Stimulated activated CD4-positive, alpha-beta T cell treated with anti-CD3 and anti-CD28 coated beads, Interleukin-4, amount 100 ng/mL, for 48 hours (primary cell): ENCODE data around the gene ATG5.
"Not testable (repeated sequence)": the region's sequence is repeated elsewhere in the genome, so short reads cannot be mapped to it uniquely, and the experiment has no call there.

Experiments
- DNase-seq, 2 donors: peaks; one replicate each; pipeline ENCODE4 v3.0.0-alpha.2; 2020; ENCODE audit warnings: low read depth in 2 of 2

ATG5 gene

DNA sequence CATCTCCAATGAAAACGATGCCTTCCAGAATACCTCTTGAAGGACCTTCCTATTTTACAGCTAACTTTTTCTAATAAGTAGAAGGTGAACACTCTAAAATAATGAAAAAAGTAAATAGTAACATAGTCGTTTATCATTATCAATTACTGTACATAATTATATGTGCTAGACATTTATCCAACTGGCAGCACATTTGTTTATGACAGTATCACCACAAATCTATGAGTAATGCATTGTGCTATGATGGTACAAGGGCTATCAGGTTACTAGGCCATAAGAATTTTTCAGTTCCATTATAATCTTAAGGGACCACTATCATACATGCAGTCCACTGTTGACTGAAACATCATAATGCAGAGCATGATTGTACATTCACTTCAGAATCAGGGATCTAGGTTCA, 68.4 kb downstream of the ATG5 start:
- no peak for DNase-seq

DNA sequence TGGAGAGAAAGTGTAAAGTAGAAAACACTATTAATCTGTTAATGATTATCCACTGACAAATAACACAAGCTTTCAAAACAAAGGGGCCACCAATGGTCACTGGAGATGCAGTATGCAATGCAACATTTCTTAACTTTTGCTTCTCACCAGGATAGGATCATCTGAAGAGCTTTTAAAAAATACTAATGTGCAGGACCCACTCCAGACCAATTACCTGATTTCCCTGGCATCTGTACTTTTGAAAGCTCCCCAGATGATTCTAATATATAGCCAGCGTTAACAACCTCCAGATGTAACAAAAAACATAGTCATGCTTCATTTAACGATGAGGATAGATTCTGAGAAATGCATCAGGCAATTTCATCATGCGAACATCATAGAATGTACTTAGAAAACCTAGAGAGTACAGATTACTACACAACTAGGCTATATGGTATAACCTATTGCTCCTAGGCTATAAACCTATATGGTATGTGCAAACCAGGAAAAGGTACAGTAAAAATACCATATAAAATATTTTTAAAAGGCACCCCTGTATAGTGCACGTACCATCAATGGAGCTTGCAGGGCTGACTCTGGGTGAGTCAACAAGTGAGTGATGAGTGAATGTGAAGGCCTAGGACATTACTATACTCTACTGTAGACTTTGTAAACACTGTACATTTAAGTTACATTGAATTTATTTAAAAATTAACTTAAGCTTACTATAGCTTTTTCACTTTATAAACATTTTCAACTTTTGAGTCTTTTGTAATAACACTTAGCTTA, 69.2 kb downstream of the ATG5 start:
- no peak for DNase-seq

DNA sequence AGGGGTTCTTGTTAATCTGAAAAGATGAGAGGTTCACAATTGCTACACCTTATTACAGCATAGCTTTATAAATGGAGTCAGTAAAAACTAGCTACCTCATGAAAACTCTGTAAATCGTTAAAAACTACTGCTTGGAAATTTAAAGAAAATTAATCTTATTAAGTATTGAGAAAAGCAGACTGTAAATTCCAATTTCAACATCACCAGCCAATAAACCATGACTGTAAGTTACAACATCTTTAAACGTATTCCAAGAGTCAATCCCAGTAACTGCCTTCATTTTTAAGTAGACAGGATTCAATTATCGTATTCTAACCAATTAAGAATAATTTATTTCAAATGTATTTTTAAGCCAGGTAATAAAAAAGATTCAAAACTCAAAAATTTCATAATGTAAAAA, 70.3 kb downstream of the ATG5 start:
- no peak for DNase-seq

DNA sequence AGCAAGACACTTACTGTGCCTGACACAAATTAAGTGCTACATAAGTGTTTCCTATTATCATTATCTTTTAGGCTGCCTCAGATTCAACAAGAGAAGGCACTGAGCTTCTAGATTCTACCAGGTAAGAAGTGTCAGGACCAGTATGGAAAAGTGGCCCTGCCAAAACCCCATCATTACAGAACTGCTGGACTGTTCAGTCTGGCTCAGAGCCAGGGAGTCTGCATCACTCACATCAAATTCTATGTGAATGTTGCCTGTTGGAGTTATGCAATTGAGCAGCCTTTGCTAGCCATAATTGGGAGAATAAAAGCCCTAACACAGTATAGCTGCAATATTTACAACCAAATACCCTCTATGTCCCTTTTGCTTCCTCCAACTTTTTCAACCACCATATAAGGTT, 70.9 kb downstream of the ATG5 start:
- no peak for DNase-seq

DNA sequence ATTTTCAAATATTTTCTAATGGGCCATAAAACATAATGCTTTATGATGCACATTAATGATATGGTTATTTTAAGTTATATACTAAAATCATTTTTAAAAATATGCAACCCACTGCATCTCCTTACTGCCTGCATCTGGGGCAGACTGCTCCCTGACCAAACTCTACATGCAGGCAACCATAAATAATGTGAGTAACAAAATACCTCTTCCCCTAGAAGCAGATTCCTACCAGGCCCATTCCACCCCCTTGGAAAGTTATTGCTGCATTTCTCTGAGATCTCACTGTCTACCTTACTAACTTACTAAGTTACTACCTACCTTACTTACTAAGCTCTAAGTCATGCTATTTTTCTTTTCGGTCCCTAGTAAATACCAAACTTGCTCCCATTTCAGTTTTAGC, 71.8 kb downstream of the ATG5 start:
- no peak for DNase-seq

DNA sequence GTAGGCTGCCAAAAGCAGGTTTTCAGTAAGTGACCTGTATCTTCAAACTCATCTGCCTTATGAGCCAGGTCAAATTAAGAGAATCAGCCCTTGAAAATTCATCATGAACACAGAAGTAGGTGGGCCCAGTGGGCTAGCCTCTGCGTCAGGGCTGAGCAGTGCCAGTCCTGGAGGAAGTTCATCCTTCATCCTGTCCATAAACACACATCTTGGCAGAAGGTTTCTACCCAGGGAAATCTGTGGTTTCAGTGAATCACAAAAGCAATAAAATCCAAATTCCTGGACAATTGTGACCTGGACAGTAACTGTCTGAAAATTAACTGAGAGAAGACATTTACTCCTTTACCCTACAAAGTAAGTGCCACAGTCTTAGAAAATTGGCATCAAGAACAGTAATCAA, 72.4 kb downstream of the ATG5 start:
- no peak for DNase-seq

DNA sequence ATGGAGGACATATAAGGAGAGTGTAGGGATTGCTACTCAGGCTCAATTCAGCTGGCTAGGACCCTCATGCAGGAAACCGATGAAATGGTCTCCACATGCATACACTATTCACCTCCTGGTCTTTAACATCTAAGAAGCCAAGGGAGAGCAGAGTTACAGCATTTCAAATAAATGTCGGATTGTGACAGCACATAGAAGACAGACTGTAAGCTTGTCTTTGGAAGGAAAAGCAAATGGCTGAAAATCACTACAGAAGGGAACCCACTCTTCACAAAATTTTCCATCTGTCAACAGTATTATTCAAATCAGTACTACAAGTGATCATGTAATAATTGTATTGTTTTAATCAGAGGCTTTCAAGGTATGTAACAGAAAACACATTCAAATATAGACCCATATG, 72.9 kb downstream of the ATG5 start:
- no peak for DNase-seq

DNA sequence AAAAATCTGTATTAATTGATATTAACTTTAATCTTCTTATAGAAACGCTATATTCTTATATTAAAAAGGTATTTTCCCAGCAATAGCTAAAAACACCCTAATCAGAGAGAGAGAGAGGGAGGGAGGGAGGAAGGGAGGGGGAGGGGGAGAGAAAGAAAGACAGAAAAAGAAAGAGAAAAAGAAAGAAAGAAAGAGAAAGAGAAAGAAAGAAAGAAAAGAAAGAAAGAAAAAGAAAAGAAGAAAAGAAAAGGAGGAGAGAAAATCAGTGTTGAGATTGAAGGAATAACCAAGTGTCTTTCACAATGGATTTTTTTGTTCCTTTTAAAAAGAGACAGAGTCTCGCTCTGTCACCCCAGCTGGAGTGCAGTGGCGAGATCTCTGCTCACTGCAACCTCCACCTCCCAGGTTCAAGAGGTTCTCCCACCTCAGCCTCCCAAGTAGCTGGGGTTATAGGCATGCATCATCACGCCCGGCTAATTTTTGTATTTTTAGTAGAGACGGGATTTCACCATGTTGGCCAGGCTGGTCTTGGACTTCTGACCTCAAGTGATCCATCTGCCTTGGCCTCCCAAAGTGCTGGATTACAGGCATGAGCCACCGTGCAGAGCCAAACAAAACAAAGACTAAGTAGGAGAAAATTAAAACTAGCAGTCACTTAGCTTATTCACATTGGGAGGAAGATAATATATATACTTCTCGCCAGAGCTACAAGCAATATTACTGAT, 73.9 kb downstream of the ATG5 start:
- DNase-seq, result not testable (repeated sequence)

DNA sequence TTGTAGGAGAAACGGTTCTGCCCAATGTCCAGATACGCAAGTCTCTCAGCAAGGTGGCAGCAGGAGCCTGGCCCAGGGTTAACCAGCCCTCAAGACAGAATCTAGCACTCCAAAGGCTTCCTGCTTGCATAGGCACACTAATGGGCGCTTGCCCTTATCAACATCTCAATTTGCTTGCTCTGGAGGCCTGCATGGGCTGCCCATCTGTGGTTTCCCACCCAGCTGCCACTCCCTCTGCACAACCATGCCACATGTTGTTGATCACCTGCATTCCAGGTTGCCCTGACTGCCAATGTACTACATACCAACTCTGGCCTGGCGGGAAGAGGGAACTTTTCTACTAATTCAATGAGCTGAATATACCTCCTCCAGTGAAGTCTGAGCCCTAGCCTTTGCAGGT, 74.6 kb downstream of the ATG5 start:
- DNase-seq, result no peak

DNA sequence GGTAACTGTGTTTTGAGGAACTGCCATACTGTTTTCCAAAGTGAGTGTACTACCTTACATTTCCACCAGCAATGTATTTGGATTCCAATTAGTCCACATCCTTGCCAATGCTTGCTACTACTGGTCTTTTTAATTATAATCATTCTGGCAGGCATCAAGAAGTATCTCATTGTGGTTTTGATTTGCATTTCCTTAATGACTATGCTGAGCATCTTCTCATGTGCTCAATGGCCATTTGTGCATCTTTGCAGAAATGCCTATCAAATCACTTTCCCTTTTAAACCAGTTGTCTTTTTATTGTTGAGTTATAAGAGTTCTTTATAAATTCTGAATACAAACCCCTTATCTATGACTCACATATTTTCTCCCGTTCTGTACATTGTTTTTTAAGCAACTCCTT, 75.9 kb downstream of the ATG5 start:
- no peak for DNase-seq

DNA sequence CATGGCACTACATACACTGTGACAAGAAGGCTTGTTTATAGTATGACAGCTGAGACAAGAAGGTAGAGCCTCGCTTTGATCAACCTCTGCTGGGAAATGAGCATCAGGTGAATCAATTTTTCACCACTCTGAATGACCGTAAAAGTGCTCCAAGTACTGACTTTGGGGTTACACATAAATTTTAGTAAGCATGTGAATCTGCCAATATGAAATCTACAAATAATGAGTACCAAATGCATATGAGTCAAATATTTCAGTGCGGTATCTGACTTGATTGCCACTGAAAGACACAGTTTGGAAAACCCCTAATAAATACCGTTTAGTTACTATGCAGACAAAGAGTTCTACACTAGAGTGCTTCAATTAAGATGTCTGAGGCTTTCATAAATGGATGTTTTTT, 77.8 kb downstream of the ATG5 start:
- no peak for DNase-seq

DNA sequence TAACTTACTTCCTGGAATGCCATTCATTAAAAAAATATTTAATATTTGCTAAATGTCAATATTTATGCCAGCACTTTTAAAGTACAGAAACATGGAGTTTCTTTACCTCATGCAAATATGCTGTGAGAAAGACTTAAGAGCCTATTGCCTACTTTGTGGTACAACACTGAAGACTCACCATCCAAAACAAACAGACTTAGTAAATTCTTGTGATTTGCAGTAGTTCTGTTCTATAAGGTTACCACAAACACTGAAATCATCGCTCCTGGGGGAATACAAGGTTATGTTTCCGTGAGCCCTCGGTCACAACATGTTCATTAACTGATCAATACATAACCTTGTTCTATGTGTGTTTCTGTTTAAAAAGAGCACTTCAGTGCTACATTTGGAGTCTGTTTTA, 78.3 kb downstream of the ATG5 start:
- DNase-seq, result no peak

DNA sequence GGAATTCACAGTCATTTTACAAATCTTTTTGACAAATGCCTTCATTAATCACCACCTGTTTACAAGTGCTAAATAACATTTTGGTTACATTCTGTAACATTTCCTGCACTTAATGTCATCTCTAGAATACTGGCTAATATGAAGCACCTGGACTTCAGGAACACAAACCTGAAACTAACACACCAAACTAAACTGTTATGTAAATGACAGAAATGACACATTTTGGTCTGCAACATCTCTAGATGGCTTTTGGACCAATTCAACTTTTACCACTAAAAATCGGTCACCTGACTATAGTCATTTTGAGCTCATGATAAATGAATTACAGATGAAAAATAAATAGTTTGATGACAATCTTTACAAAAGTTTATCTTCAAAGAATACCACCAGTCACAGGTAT, 80.6 kb downstream of the ATG5 start:
- no peak for DNase-seq

DNA sequence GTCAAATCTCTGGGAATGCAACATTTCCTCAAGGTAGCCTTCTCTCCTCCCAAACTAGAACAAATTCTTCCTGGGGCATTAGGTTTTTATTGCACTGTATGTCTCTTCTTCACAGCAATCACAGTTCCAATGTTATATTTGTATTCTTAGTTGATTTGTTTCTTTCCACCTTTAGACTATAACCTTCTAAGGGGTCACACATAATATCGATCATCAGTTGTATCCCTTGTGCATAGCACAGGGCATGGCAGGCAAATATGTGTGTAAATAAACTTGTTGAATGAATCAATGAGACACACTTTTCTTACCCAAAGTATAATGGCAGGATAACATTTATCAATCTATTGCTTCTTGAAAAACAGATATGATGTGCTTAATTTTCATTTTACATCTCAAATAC, 81.0 kb downstream of the ATG5 start:
- no peak for DNase-seq

DNA sequence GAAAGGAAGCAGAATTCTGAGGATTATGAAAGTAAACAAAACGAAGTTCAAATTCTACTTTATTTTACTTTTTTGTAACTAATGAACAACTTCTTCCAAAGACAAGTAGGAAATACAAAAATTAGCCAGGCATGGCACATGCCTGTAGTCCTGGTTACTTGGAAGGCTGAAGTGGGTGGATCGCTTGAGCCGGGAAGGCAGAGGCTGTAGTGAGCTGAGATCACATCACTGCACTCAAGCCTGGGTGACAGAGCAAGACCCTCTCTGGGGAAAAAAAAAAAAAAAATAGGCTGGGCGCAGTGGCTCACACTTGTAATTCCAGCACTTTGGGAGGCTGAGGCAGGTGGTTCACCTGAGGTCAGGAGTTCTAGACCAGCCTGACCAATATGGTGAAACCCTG, 82.3 kb downstream of the ATG5 start:
- no peak for DNase-seq

DNA sequence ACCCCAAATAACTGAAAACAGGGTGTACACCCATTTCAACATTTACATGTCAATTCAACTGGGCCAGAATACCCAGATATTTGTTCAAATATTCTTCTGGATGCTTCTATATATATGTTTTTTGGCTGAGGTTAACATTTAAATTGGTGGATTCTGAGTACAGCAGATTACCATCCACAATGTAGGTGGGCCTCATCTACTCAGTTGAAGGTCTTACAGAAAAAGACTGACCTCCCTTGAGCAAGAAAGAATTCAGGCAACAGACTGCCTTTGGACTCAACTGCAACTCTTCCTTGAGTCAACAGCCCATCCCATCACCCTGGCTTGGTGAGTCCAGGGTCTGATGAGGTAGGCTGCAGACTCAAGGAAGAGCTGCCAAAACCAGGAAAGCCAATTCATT, 84.1 kb downstream of the ATG5 start:
- DNase-seq, result no peak

DNA sequence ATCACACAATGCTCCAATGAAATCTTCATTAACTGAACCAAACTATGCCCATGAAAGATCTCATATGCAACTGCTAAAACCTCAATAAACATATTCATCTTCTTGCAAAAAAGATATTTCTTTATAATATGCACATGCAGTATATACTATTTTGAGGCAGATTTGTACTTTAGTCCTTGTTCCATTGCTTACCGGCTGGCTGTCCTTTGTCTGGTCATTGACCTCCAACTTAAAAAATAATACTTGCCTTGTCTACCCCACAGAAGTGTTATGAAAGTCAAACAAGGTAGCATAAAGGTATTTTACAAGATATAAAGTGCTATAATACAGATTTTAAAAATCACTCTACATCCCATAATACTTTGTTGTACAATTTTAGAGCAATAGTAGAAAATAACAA, 88.3 kb downstream of the ATG5 start:
- no peak for DNase-seq

DNA sequence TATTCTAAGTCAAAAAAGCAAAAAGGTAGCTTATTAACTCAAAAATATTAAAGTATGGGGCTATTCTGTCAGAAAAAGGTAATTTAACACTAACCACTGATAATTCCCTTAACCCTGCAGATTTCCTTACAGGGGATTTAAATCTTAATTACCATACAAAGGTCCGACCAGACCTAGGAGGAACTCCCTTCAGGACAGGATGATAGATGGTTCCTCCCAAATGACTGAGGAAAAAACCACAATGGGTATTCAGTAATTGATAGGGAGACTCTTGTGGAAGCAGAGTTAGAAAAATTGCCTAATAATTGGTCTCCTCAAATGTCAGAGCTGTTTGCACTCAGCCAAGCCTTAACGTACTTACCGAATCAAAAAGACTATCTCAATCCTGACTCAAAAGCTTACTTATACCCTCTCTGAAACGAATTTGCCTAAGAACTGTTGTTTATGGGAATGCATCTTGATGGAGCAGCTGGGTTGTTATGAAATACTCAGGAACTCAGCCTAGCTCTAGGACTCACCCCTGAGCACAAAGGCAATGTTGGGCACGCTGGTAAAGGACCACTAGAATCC, 95.6 kb downstream of the ATG5 start:
- not testable (repeated sequence) for DNase-seq

DNA sequence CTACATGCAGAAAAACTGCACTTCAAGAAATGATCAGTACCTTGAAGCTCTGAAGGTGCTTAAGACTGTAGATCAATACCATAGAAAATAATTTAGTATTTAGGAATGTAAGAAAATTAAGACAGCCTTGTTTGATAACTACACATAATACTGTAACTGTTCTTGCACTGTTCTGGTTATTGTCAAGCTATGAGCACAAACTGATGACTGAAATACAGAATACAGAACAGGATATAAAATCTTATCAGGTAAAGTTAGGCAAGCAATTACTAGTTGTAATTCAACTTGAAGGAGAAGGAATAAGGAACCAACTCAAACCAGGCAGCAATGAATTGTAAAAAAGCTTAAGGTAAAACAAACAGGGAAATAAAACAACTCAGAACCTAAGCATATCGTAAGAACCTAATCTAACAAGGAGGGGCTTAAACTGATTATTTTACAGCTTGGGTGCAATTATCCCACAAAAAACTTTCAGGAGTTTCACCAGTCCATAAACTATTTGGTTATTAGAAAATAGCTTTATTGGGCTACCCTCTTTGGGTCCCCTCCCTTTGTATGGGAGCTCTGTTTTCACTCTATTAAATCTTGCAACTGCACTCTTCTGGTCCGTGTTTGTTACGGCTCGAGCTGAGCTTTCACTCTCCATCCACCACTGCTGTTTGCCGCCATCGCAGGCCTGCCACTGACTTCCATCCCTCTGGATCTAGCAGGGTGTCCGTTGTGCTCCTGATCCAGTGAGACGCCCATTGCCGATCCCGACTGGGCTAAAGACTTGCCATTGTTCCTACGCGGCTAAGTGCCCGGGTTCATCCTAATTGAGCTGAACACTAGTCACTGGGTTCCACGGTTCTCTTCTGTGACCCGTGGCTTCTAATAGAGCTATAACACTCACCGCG, 97.7 kb downstream of the ATG5 start:
- no peak for DNase-seq

DNA sequence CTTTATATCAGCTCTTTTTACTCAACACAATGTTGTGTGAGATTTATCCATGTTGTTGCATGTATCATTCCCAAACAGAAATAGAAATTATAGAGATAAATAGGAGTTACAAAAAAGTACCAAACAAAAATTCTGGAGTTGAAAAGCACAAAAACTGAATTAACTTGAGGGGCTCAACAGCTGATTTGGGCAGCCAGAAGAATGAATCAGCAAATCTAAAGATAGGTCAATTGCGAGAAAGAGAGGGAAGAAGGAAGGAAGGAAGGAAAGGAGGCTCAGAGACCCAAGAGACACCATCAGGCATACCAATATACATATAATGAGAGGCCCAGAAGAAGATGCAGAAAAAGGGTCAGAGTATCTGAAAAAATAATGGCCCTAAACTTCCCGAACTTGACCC, 98.9 kb downstream of the ATG5 start:
- no peak for DNase-seq

DNA sequence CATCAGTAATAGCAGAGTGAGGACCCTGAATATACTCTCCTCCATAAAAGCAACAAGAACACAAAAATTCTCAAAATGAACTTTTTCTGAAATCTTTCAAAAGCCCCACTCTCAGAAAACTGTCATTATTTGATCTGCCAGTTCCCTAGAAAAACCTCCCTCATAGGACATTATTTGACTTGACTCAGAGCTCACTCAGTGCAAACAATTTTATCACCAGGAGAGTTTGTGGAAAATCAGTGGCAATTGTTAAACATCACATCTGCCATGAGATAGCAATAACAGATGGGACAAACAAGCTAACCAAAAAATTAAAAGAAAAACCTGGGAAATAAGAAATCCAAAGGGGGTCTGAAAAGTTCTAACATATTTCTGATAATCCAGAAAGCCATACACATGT, 100.0 kb downstream of the ATG5 start:
- no peak for DNase-seq

DNA sequence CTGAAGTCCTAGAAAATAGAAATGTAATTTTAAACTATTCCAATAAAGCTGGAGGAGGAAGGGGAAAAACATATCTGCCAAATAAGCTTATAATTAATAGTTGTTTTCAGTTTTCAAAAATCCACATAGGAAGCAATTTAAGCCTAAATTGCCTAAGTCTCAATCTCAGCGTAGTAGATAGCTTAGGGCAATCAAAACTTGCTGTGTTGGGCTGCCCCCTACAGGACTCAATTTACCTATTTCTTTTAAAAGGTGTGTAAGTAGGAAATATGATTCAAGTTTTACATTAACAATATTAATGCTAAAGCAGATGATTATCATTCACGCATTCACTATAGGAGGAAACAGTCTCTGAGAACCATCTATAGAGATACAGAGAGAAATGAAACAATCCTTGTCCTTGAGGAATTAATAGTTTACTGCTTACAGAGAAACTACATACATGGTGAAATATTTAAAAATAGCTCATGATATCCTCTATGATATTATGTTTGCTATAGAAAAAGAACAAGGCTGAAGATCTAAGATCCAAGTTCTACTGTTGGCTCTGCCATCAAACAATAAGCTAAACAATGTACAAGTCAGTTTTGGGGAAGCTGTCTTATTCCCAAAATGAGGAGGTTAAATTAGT, 102.1 kb downstream of the ATG5 start:
- peak; percentile 54 to 59 for DNase-seq
